ENCODE results near the gene UBL4A.

The UBL4A gene

GRCh38 chrX:154486396-154487207 is at the start of gene UBL4A:
Gene UBL4A (minus strand): TSS chrX:154486615. CDS start chrX:154486584, 31 bp downstream.
- DNase-seq (ENCODE audit: low read depth in 2 of 2) = peak; percentile 27 to 47

DNA sequence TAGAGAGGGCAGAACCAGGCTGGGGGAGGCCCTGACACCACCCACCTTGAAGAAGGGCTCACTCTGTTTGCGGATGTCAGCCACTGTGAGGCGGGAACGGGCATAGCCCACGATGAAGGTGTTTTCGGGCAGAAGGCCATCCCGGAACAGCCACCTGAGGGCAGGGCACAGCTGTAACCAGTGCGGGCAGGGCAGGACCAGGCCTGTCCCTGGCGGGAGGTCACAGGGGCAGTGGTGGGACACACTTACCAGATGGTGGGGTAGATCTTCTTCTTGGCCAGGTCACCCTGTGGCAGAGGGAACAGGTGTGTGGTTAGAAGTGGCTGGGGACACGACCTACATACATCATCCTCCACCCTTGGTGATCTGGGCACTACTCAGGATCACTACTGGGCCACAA is 49.5 kb upstream of the UBL4A start:
- DNase-seq (ENCODE audit: low read depth in 2 of 2) = no peak

DNA sequence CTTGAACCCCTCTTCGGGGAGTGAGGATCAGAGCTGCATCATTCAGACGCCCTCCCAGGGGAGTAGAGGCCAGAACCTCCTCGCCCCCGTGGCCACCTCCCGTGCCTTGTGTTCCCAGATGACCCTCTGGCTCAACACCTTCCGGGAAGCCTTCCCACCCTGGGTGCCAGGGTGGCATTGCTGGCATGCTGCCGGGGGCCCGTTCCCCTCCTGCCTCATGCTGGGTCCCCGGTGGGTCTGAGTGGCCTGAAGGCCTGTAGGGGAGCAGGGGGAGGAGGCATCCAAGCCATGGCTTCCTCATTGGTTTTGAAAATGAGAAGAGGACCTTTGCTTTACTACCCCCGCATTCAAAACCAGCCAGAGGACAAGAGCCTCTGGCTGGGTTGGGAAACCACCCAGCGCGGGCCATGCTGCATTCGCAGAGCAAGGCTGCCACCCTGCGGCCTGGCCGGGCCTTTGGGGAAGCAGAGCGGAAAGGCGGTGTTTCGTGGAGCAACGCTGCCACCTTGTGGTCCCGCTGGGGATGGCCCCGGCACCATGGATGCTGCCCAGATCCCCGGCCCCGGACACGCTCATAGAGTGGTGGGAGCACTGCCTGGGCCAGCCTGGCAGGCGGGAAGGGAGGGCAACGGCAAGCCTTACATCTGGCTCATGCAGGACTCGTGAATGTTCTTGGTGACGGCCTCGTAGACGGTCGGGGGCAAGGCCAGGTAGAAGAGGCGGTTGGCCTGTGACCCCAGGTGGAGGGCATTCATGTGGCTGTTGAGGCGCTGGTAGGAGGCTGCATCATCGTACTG is 48.3 kb upstream of the UBL4A start:
- DNase-seq (ENCODE audit: low read depth in 2 of 2) = peak; percentile 79 to 87

GRCh38 chrX:154532690-154533089 is 46.3 kb upstream of the UBL4A start:
- DNase-seq (ENCODE audit: low read depth in 2 of 2) = no peak

DNA sequence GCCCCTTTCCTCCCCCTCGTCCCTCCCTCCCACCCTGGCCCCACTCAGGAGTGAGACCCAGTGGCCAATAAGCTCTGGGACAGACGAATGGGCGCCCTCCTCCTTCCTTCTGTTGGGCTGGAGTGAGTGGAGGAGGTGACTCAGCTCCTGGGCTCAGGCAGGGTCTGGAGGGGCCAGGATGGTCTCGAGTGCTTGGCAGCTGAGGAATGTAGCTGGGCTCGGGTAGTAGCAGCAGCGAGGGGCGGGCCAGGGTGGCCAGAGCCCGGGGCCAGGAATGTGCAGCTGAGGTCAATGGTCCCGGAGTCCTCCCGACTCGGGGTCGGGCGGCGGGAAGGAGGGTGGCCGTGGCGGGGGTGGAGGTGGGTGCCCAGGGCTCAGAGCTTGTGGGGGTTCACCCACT is 45.2 kb upstream of the UBL4A start:
- no peak for DNase-seq (ENCODE audit: low read depth in 2 of 2)

DNA sequence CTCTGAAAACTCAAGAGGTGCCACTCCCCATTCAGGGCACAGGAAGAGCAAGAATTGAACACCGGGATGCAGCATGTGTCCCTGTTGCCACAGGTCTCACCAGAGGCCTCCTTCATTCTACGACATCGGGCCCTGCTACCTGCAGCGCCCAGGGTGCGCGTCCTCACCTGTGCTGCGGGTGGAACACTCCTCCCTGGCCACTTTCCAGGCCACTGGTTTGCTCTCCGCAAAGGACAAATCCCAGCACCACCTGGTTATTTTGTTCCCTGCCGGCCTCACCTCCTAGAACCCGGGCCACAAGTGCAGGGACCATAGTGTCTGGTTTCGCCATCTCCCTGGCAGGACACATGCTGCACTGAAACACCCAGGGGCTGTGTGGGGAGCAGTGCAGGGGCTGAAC is 43.9 kb upstream of the UBL4A start:
- no peak for DNase-seq (ENCODE audit: low read depth in 2 of 2)

DNA sequence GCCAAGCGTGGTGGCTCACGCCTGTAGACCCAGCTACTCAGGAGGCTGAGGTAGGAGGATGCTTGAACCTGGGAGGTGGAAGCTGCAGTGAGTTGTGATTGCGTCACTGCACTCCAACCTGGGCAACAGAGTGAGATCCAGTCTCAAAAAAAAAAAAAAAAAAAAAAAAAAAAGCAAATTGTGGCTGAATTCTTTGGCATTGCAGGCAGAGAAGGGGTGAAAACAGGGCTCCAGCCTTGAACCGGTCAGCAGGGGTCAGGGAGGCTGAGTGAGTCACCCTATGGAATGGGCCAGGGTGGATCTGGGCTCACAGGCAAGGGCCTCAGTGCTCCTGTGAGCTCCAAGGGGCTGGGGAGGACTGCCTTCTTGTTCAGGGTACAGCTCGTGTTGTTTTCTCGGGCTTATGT is 42.8 kb upstream of the UBL4A start:
- no peak for DNase-seq (ENCODE audit: low read depth in 2 of 2)

- DNase-seq (ENCODE audit: low read depth in 2 of 2) = peak; percentile 40 to 56
These were observed 40.7 kb upstream of the UBL4A start for GRCh38 chrX:154526901-154527675.

GRCh38 chrX:154525606-154526490 is 39.4 kb upstream of the UBL4A start:
- DNase-seq (ENCODE audit: low read depth in 2 of 2) = no peak

GRCh38 chrX:154519389-154519788 is 33.0 kb upstream of the UBL4A start:
- no peak for DNase-seq (ENCODE audit: low read depth in 2 of 2)

DNA sequence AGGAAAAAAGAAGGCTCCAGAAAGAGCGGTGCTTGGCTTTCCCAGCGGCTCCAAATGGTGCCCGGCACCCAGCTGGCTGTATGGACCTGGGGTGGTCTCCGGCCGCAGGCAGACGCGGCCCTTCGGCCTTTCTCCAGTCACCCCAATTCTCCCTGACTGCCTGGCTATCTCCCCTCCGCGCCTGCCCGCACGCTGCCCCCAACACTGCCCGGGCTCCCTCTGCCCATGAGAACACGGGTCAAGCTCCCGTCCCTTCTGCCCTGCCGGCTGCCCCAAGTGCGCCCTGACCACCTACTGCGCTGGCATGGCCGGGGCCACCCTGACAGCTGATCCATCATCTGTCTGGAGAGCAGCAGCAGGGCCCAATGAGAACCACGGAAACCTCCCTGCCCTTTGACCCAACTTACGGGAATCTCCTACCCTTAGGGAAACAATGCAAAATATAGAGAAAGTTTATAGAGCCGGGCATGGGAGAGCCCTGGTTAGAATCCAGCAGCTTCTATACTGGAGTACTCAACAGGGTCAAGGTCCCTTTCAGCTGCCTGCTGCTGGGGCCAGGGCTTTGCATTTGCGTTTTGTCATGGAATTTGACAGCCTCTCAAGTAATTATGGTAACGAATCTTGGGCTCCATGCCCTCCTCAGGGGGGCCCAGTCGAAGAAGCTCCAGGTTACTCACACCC is 30.8 kb upstream of the UBL4A start:
- no peak for DNase-seq (ENCODE audit: low read depth in 2 of 2)

GRCh38 chrX:154516656-154517100 is 30.3 kb upstream of the UBL4A start:
- no peak for DNase-seq (ENCODE audit: low read depth in 2 of 2)

DNA sequence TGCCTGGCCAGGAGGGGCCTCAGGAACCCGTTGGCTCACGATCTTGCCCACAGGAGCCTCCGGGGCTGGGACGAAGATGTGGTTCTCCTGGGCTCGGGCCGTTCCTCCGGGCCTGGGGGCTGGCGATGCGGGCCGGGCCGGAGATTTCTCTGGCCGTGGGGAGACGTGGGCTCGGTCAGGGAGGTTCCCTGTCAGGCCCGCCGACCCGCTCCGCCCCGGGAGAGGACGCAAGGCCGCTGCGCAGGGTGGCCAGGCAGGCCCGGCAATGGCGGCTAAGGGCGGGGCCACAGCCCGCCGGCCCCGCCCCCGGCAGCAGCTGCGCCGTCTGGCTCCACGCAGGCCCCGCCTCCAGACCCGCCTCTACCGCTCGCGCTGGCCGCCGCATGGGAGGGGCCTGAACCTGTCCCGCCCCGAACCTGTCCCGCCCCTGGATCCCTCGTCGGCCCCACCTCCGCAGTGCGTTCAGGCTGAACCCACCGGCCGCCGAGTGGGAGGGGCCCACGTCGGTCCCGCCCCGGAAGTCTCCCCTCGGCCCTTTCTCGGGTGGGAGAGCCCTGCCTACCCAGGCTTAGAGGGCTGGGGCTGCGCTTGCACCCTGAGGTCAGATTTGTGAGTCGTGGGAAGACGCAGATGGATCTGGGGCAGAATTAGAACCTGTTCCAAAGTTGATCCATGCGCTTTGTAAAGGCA is 29.7 kb upstream of the UBL4A start, which contains the start of gene FAM3A:
Gene FAM3A (minus strand): TSS at position 267 of the 690 bp plus-strand sequence. CDS start 460 bp downstream, outside the sequence.
- peak; percentile 88 for DNase-seq (ENCODE audit: low read depth in 2 of 2)

DNA sequence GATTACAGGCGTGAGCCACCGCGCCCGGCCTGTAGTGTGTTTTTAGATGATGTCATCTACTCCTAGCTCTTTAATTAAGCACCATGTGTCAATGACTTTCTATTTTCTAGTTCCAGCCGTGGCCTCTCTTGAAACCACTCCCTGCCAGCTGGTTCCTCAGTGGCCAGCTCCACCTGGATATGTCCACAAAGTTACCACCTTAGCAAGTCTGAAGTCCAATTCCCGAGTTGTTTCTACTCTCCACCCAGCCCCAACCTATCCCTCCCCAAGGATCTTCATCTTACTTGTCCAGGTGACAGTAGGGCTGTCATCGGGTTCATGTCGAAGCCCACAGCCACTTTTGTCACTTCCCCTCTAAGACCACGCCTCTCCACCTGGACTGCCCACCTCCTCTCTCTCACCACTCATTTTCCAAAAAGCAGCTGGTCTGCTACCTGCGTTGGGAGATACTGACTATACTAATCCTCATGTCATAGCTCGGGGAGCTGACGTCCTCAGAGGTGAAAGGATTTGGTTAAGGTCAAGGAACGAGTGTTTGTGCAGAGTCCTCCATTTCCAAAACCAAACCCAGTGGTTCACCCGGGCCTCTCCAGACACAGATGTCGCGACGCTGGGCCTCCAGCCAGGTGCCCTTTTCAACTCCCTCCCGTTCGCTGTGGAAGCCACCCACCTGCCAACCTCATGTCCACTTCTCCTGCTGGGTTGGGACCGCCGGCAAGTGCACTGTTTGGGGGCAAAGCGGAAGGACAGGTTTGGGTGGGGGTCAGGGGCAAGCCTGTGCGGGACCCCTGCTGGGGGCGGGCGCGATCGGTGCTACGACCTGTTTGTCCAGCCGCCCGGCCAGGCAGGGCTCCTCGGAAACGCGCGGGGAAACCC is 28.9 kb upstream of the UBL4A start:
- peak in 1 of 2 donors; percentile 16 for DNase-seq (ENCODE audit: low read depth in 2 of 2)

DNA sequence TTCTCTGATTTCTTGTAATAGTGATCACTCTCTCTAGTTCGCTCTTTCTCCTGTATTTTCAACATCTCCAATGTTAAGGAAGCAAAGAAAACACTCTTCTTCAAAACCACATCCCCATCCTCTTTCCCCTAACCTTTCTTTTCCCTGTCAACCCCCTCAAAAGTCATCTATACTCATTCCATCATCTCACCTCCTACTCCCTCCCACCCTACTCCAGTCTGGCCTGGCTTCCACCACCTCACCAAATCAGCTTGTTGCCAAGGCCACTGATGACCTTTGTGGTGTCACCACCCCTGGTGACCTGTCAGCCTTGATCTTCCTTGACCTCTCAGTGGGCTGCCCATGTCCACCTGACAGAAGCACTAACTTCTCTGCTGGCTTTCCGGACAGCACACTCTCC is 27.3 kb upstream of the UBL4A start:
- no peak for DNase-seq (ENCODE audit: low read depth in 2 of 2)

GRCh38 chrX:154512879-154513553 is 26.6 kb upstream of the UBL4A start:
- no peak for DNase-seq (ENCODE audit: low read depth in 2 of 2)

GRCh38 chrX:154511761-154512160 is 25.3 kb upstream of the UBL4A start:
- no peak for DNase-seq (ENCODE audit: low read depth in 2 of 2)

DNA sequence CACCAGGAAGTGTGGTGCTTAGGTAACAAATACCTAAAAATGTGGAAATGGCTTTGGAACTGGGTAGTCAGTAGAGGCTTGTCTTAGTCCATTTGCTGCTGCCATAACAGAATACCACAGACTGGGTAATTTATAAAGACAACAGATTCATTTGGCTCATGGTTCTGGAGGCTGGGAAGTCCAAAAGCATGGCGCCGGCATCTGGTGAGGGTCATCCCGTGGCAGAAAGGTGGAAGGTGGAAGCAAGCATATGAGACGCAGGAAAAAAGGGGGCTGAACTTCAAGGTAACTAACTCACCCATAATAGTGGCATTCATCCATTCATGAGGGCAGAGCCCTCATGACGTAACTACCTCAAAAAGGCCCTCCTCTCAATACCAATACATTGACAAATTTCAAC is 23.0 kb upstream of the UBL4A start:
- DNase-seq (ENCODE audit: low read depth in 2 of 2) = no peak
